GM18873 (cell line): ENCODE results near the gene RASAL2.

ENCODE experiments used
- ATAC-seq: cut with Tn5 transposase; IDR thresholded peaks from one replicate; pipeline ENCODE4 v1.9.1; 2021; ENCODE audit warnings: mild to moderate bottlenecking, moderate library complexity, moderate number of reproducible peaks; ENCODE audit not compliant: unreplicated experiment, low FRiP score

The RASAL2 gene

DNA sequence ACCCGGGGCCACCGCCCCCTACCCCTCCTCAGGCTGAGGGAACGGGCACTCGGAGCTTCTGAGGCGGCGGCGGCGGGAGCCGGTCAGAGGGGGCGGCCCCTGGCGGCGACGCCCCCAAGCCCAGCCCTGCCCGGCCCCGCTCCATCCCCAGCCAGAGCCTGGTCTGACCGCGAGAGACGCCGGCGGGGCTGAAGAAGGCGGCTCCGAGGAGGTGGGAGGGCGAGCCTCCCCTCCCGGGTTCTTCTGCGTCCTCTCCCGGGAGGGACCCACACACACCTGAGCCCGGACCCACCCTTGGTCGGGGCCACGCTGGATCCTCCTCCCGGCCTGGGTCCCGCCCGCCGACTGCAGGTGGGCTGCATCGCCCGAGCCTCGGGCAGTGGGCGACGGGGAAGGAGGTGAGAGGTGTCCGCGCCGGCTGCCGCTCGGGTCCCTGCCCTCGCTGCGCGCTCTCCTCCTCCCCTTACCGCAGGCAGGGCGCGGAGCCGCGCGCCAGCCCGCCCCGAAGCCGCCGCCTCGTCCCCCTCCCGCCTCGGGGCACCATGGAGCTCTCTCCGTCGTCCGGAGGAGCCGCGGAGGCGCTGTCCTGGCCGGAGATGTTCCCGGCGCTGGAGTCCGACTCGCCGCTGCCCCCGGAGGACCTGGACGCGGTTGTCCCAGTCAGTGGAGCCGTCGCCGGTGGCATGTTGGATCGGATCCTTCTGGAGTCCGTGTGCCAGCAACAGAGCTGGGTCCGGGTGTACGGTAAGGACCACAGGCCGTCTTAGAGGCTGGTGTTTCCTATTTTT is at the start of gene RASAL2:
Gene RASAL2, plus strand, starts transcription at position 154 of the 788 bp plus-strand sequence. Its CDS starts 389 bp downstream, at position 543.
- ATAC-seq = no peak

GRCh38 chr1:178046591-178047270 is 47.2 kb upstream of the RASAL2 start:
- no peak for ATAC-seq

DNA sequence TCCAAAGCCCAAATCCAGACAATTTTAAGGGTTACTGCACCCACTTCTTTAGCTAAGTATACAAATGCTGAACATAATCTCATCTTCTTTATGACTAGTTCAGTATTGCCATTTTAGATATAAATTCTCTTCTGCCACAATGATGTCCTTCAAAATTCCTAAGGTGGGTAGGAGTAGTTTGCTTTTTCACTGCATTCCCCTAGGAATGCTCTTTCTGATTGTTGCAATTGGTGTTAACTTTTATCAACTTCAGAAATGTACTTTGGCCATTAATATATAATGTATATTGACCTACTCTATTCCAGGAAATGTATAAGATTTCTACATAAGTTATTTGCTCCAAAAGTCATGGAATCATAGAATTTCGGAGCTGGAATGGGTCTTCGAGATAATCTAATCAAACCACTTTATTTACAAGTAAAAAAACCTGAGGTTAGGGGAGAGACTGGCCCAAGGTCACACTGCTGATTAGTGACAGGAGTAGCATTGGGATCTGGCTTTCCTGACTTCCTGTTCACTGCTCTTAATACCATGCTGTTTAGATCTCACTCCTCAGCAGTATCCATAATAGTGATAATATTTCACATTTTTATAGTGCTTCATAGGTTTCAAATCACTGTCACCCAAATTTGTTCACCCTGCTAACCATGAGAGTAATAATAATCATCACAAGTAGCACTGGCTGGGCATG is 46.4 kb upstream of the RASAL2 start:
- no peak for ATAC-seq

DNA sequence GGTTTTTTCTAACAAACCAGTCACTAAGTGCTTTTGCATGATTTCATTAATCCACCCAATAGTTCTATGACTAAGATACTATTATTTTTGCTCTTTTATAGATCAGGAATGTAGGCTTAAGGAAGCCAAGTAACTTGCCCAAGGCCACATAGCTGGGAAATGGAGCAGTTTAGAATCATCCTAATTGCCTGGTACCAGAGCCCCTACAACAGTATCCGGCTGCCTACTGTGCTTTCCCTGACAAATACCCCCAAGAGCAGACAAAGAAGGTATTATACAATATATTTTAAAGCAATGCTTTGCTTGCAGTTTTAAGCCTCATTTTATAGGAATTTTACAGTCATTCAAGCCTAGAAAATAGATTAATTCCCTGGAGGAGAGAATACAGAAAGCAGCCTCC is 45.5 kb upstream of the RASAL2 start:
- ATAC-seq = no peak

DNA sequence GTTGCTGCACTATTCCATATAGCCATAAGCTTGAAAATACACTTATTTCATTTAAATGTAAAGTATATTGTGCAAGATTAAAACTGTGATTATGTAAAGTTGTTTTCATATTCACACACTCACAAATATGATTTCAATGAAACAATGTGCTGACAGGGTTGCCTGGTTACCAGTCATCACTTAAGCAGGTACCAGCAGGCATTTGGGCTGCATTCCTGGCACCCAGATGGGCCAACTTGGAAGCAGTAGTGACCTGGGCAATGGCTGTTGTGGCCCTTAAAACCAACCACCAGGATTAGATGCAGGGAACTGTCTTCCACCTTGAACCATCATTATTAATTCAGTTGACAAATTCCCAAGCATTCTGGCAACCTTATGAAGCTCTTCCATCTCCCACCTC is 45.0 kb upstream of the RASAL2 start:
- no peak for ATAC-seq

DNA sequence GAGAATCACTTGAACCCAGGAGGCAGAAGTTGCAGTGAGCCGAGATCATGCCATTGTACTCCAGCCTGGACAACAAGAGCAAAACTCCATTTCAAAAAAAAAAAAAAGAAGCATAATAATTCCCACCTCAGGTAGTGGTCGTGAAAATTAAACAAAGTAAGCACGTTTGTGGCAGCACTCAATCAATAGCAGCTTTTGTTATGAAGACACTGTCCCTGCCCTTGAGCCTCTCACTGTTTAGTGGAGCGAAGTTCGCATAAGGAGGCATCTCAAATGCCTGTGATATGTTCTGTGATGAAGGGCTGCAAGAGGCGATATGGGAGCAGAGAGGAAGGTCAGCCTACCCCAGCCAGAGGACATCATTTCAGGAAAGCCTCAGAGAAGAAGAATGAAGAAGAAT is 43.8 kb upstream of the RASAL2 start:
- no peak for ATAC-seq

DNA sequence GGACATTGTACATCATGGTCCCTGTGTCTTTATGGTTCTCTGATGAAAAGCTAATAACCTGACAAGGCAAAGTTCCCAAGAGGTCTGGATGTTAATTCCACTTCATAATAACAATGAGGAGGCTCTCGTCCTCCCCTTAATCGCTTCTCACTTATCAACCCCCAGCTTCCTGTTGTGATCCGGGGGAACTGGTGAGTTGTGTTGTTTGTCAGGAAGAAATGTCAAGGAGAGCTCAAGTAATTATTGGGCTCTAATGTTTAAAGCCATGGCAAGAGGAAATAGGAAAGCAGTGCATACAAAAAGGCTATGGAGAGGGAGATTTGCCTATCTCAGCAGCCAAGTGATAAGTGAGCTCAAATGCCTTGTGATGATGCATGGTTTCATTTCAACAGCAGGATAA is 42.8 kb upstream of the RASAL2 start:
- no peak for ATAC-seq

DNA sequence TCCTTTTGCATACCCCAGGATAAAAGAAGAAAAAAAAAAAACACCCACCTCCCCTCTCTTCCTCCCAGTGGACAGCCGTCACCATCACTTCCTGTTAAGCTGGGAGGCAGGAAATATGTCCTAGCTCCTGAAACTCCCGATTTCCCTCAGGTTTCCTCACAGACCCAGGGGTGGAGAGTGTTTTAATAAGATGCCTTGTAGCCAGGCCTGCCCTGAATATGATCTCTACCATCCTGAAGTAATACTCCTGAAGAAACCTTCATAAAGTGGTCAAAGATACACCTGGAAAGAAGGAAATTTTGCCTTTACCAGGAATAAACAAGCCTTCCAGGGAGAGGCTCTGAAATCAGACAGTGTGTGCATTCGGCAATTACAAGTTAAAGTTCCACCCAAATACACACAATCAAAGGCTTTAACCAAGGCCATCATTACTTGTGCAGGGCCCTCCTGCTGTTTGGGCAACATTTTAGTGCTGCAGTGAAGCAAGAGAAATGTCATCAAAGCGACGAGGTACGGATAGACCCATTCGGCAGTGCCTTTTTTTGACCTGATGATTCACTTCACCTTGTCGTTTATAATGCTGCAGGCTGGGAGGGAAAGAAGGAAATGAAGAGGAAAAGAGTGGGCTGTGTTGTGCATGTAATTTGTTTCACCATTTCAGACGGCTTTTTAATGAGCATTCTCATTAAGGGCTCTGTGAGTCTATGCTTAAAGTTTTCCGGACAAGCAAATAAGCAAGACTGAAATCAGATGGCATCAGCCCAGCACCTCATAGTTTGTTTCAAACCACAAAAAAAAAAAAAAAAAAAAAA is 41.0 kb upstream of the RASAL2 start:
- no peak for ATAC-seq

DNA sequence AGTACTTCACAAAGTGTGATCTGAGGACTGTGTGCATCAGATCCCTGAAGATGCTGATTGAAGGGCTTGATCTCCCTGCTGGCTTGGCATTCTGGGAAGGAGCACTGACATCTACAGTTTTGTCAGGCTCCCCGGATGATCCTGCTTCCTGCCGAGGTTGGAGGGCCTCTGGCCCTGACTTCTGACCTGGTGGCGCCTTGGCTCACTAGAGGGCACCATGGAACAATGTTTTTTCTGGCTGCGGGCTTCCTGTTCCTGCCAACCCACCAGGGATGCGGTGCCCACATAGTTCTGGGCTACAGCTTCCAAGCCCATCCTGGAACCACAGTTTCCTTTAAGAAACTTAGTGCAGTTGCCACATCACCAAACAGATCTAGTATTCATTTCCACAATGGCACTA is 38.8 kb upstream of the RASAL2 start:
- ATAC-seq = no peak

- peak; percentile 65 for ATAC-seq
These were observed 38.0 kb upstream of the RASAL2 start for GRCh38 chr1:178055779-178056471.

DNA sequence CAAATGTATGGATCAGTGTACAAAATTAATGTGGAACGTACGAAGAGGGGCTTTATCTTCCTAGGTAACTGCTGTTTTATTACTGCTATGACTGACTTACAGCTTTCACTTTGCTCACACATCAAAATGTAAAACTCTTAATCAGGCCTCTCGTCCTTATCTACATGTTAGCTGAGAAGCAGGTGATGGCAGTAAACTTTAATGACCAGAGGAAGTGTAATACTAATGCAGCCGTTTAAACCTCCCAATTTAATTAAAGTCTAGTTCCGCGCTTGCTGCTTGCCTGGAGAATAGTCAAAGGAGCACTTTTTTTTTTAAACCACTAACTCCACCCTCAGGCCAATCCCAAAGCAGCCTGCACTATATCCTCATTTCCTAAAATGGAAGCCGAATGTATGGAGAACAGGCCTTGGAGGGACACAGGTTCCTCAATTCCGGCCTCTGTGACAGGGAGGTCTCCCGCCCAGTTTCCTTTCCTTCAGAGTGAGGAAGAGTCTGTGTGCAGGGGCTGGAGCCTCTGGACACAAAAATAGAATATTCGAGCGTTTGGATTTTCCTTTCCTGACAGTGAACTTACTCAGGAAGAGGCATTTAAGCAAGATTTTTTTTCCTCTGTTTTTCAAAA is 36.7 kb upstream of the RASAL2 start:
- ATAC-seq = no peak

DNA sequence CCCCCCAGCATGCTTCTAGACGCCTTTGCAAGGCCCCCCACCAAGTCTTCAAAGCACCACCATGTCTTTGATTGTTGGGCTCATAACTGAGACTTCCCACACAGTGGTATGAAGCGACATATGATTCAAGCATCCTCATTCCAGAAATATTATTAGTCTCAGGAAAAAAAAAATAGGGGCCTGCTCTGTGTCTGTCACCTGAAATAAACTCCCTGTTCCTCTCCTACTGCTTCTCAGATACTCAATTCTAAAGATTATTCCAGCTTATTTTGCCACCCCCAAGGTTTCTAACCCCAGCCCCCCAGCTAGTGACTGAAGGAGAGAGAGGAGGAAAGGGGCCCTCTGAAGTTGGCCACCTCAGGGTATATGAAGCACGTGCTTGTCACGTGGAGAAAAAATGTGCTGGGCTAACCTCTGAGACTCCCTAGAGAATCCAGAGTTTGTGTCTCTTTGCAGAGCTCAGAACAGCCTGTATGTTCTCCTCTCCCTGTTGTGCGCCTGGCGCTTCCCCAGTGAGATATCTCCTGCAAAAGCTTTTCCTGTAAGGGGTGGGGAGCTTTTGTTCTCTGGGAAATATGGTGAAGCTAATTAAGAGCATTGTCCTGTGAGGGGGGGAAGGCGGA is 35.9 kb upstream of the RASAL2 start:
- ATAC-seq = no peak

- ATAC-seq = no peak
These were observed 32.9 kb upstream of the RASAL2 start for GRCh38 chr1:178060789-178061556.

- ATAC-seq = no peak
These were observed 32.3 kb upstream of the RASAL2 start for GRCh38 chr1:178061620-178062019.

DNA sequence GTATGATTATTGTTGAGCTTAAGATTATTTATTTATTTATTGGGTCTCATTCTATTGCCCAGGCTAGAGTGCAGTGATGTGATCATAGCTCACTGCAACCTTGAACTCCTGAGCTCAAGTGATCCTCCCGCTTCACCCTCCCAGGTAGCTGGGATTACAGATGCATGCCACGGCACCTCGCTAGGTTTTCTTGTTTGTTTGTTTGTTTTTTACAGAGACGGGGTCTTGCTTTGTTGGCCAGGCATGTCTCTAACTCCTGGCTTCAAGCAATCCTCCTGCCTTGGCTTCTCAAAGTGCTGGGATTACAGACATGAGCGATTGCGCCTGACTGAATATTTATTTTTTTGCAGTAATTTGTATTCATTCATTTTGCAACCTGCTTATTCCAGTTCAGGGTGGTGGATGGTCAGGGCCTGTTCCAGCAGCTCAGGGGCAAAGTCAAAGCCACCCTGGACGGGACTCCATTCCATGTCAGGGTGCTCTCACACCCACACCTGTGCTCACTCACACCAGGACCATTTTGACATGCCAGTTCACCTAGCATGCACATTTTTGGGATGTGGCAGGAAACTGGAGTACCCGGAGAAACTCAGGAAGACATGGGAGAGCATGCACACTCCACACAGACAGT is 29.6 kb upstream of the RASAL2 start:
- ATAC-seq = no peak

- no peak for ATAC-seq
These were observed 28.7 kb upstream of the RASAL2 start for GRCh38 chr1:178065250-178065649.

- no peak for ATAC-seq
These were observed 27.5 kb upstream of the RASAL2 start for GRCh38 chr1:178066296-178066907.
